Dedifferentiated amniotic fluid mesenchymal stem cell (primary cell): ENCODE data around the gene CORO2B.

Experiments
- DNase-seq: peaks from one replicate; pipeline ENCODE4 v3.0.0-alpha.2; 2016; ENCODE audit errors: extremely low spot score

Gene CORO2B

GRCh38 chr15:68626283-68626682 lies 47.5 kb downstream of the CORO2B start:
- DNase-seq, result no peak

GRCh38 chr15:68626739-68627138 lies 47.9 kb downstream of the CORO2B start:
- no peak for DNase-seq

GRCh38 chr15:68627476-68627875 lies 48.7 kb downstream of the CORO2B start:
- no peak for DNase-seq

GRCh38 chr15:68627995-68628394 lies 49.2 kb downstream of the CORO2B start:
- DNase-seq, result no peak

DNA sequence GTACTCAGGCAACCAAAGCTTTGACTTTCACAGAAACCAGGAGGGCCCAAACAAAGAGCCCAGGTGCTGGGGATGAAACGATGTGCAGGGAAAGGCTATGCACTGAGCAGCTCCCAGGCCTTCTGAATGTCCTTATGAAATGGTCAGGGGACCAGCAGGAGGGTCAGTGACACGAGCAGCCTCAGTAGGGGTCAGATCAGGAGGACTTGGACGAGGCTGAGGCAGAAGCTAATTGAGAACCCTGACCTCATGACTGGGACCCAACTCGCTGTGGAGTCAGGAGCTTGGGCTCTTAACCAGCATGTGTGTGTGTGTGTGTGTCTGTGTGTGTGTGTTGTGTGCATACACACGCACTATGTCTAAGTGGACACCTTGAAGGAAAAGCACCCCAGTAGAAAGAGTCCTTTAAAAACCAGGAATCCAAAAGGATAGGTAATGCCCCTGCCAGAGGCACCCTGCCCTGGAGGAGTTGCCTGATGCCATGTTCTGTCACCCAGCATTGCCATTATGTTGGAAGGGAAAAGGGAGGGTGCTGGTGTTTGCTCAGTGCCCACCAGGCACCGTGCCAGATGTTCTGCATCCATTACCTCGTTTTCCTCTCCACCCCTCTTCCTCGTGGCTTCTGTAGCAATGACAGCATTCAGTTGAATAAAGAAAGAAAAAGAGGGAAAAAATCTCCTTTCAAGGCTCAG lies 50.9 kb downstream of the CORO2B start:
- no peak for DNase-seq

GRCh38 chr15:68630211-68630555 lies 51.4 kb downstream of the CORO2B start:
- no peak for DNase-seq

GRCh38 chr15:68630836-68631235 lies 52.0 kb downstream of the CORO2B start:
- DNase-seq, result no peak

- no peak for DNase-seq
These were observed 52.8 kb downstream of the CORO2B start for GRCh38 chr15:68631601-68632051.

- DNase-seq, result no peak
These were observed 53.3 kb downstream of the CORO2B start for GRCh38 chr15:68632101-68632500.

GRCh38 chr15:68633231-68634121 lies 54.7 kb downstream of the CORO2B start:
- DNase-seq, result no peak

DNA sequence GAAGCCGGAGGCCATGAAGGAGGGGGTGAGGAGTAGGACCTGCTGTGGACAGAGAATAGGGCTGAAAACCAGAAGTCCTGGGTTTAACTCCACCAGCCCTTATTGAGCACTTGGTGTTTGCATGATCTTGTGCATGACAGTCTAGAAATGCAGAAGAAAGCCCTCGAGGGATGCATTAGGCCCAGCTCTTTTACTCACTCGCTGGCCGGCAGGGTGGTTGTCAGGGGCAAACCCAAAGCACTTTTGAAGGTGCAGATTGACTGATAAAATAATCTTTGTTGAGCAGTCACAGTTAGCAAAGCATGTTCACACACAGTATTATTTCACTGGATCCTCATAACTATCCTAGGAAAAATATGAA lies 55.3 kb downstream of the CORO2B start:
- DNase-seq, result no peak

- DNase-seq, result no peak
These were observed 55.7 kb downstream of the CORO2B start for GRCh38 chr15:68634531-68634930.

DNA sequence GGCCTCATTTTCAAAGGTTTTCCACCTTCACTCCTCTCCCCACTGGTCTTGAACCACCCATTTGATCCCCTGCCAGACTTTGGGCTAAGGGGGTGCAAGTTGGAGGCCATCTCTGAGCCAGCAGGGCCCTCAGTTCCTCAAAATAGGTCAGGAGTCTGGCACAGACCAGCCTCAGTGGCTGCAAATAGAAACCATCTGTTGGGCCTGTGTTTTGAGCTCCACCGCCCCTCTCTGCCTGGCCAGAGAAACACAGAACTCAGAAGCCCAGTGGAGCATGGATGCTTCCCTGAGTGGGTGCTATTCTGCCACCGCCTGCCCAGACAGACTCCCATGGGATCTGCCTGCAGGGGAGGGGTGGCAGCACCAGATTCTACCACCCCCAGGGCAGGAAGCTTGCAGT lies 56.3 kb downstream of the CORO2B start:
- DNase-seq, result no peak

DNA sequence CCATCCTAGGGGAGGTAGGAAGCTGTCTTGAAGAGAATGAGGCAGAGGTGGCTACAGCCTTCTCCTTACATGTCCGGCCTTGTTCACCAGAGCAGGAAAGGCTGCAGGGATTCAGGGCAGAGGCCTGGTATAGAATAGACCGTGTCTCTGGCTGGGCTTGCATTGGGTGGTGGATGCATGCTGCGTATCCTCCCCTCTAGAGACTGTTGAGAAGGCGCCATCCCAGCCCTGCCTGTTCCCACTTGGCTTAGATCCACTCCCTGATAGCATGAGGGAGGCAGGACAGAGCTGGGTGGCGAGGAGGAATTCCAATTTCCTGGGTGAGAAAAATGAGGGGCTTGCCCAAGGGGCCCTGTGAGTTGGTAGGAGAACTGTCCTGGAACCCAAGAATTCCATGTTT lies 57.5 kb downstream of the CORO2B start:
- no peak for DNase-seq

DNA sequence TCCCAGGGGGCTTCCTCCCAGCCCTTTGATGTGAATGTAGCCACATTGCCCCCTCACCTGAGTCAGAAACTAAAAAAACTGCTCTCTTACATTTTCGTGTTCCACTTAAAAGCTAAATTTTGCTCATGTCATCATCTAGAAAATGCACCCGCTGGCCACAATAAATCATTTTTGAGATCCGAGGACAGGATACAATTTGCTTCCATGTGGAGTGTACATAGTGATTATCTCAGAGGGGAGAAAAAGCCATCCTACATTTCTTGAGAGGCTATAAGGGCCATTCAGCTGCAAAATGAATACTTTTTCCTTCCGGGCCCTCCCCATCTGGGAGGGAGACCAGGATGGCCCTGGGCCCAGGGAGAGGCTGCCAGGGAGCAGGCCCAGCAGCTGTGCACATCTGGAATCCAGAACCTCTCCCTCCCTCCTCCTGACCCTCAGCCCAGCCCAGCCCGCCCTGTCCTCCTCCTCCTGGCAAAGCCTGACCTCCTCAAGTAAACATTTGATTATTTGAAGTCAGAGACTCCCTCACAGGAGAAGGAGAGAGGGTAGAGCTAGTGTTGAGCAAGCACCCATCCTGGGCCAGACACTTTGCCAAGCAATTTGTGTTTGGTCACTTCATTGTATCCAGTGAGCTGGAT lies 59.1 kb downstream of the CORO2B start:
- peak; percentile 36 for DNase-seq

DNA sequence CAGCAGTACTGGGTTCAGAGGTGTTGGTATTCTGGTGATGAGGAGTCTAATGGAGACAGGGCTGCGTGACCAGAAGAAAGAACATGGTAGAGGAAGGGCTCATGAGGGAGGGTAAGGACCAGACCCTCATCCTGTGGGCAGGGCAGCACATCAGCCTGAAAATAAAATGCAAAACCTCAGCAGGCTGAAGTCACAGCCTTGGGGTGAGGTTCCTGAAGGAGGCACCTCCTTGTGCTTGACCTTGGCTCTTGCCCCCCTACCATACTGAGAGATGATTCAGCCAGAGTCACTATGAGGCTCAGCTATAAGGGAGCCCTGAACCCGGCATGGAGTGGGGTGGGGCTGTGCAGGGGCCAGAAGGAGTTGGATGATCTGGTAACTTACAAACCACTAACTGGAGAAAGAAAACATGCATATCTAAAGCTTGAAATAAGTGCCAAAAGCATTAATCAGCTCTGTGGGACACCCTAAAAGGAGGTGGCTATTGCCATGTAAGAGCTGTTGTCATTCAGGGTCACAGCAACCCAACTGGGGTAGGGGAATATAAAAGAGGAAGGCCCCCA lies 60.2 kb downstream of the CORO2B start:
- DNase-seq, result peak; percentile 38

- DNase-seq, result no peak
These were observed 61.3 kb downstream of the CORO2B start for GRCh38 chr15:68639926-68640600.

DNA sequence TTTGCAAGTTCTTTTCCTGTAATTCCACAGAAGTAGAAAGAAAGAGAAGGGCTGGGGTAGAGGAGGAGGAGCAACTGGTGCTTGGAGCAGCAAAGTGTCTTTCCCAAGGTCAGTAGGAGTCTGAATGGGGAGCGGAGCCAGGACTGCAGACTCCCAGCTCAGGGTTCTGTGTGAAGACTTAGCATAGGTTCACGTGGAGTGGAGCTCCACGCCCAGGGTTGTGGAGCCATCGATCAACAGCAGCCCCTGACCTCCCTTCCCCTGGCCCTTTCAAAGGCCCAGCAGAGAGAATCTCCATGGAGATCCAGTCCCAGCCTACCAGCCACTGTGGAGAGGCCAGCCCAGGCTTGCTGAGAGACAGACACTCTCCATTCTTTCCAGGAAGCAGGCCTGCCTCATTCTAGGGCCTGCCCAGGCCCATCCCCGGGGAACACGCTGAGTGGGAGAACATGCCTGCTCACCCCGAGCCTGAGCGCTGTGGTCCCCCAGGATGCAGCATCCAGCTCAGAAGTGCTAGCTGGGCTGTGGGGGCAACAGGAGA lies 62.1 kb downstream of the CORO2B start:
- no peak for DNase-seq

DNA sequence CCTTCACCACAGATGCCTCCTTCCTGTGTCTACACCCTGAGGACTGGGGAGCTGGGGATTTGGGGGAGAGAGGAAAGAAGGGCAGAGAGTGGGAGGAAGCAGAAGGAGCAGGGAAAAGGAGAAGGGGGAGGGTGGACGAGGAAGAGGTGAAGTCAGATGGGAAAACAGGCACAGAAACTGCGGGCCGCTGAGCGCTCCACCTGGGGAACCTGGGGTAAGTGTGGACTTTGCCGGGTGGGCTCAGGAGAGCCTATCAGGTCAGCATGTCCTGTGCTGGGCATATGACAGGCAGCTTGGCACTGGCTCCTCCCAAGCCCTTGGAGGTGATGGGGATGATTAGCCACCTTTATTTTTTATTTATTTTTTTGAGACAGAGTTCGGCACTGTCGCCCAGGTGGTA lies 62.6 kb downstream of the CORO2B start:
- no peak for DNase-seq

DNA sequence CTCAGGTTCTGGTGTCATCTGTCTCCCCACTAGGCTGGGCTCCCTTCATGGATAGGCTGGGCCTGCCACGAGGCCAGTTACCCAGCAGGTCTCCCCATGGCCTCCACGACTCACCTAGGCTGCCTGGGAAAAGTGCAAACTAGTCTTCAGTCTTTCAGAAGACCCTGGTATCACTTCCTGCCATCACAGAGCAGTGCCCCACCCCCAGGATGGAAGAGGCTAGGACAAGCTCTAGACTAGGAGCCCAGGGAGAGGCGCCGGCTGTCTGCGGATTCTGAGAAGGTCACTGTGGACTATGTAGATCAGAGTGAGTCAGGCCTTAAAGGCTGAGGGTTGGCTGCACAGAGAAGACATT lies 63.7 kb downstream of the CORO2B start:
- no peak for DNase-seq

DNA sequence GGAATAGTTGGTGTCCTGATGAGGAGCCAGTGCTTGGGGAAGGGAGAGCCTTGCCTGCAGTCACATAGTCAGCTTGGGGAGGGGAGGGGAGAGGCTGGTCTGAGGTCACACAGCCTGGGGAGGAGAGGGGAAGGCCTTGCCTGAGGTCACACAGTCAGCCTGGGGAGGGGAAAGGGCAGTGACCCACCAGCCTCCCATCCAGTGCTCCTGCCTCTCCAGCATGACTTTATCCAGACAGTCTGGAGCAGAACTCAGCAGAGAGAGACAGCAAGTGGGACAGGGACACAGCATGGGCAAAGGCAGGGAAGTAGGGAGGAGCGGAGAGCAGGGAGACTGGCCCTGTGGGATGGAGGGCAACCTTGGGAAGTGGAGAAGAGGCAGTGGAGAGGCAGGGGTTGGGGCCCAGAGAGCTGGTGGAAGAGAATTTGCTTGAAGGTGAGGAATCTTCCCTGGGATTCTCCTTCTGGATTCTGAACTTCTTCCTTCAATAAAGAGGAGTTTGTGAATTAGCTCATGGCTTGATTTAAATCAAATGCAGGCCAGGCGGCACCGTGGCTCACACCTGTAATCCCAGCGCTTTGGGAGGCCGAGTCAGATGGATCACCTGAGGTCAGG lies 64.5 kb downstream of the CORO2B start:
- no peak for DNase-seq
